Measurements from ENCODE around the gene SH3D19.

GRCh38 chr4:151361966-151362365, 36.6 kb upstream of the SH3D19 start:
- no peak for TF ChIP-seq CTCF (IDR thresholded peaks at IDR 0.05)
- no peak for TF ChIP-seq EP300 (IDR thresholded peaks at IDR 0.05)
- no peak for TF ChIP-seq POLR2AphosphoS5 (IDR thresholded peaks at IDR 0.05)
- TF ChIP-seq POLR2A (IDR thresholded peaks at IDR 0.05), result no peak
